Right kidney (tissue), 1 donor: ENCODE results near the gene GHRH.

Experiments
- DNase-seq: peaks from one replicate; pipeline ENCODE4 v3.0.0-alpha.2; 2016

The GHRH gene

DNA sequence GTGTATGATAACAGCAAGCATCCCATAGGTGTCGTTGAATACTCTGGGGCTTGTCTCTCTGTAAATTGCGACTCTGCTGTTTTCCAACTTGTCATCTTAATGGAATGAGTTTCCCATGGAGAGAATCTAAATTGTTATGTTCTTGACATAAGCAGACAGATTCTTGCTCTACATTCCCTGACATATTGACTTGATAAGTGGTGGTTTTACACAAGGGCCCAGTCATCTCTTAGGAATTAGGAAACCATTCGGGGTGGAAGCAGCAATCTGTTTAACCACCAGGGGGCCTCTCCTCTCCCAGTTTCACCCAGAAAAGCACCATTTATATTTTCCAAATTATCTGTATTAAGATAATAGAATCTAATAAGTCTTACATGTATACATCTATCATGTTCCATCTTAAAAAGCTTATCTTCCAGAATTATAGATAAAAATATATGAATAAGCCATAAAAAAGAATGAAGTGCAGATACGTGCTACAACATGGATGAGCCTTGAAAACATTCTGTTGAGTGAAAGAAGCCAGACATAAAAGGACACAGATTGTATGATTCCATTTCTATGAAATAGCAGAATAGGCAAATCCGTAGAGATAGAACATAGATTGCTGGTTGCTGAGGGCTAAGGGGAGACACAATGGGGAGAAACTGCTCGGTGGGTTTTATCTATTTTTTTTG lies 59.2 kb downstream of the GHRH start:
- no peak for DNase-seq

DNA sequence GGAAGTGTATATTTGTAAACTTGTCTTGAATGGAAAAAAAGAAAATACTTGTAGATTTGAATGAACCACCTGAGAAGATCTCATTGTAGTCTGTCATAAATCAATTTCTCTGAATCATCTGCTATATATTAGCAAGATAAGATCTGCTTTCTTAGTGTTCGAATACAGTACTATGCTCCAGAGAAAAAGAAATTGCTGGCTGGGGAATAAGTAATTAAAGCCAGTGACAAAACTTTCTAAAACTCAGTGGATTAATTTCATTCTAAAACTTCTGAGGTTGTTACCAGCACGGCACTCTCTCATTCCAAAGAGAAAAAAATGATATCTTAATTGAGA lies 59.8 kb downstream of the GHRH start:
- DNase-seq, result no peak
